Natural killer cell (primary cell): ENCODE measurements around the gene ZC3HAV1. TPM values are rescaled to one million over a fixed set of nuclear protein-coding genes. Genes with fewer than 3 reads are reported as not detected.

Experiments used
- ATAC-seq, 3 donors: fragments of 150-1000 bp in 2 of 3; fragments of 200-7000 bp in 1 of 3; cut with Tn5 transposase; 1 replicate in 1 of 3; 2 replicates in 2 of 3; pipeline ENCODE4 v1.10.0; 2021; ENCODE audit warnings: mild to moderate bottlenecking in 2 of 3, moderate library complexity in 2 of 3
- DNase-seq, 2 donors: peaks; one replicate each; pipeline versions ENCODE4 v3.0.0 to v3.0.0-alpha.2; 2013 to 2021; ENCODE audit warnings: mixed read lengths in 1 of 2
- H3K27ac ChIP-seq: one replicate; pipeline ENCODE4 v1.5.1; 2013; ENCODE audit warnings: mild to moderate bottlenecking, low read length
- H3K27me3 ChIP-seq: one replicate; pipeline ENCODE4 v1.6.1; 2013; ENCODE audit warnings: low read length; ENCODE audit not compliant: control insufficient read depth, insufficient read depth
- H3K36me3 ChIP-seq: one replicate; pipeline ENCODE4 v1.6.1; 2013; ENCODE audit warnings: low read length; ENCODE audit not compliant: control insufficient read depth, insufficient read depth
- H3K4me1 ChIP-seq: one replicate; pipeline ENCODE4 v1.6.1; 2013; ENCODE audit warnings: low read length; ENCODE audit not compliant: control insufficient read depth, insufficient read depth
- H3K4me3 ChIP-seq: one replicate; pipeline ENCODE4 v1.5.1; 2013; ENCODE audit warnings: low read length
- H3K9me3 ChIP-seq: one replicate; pipeline ENCODE4 v1.6.1; 2013; ENCODE audit warnings: low read length; ENCODE audit not compliant: control insufficient read depth, insufficient read depth
- H3K27ac Mint-ChIP-seq, 2 donors: one replicate each; pipeline ENCODE4 v1.8.0; 2022; ENCODE audit warnings: mild to moderate bottlenecking in 2 of 2, mixed read lengths in 2 of 2, moderate library complexity in 1 of 2
- H3K27me3 Mint-ChIP-seq, 2 donors: one replicate each; pipeline ENCODE4 v1.8.0; 2022; ENCODE audit warnings: low read depth in 2 of 2, mixed read lengths in 2 of 2
- H3K36me3 Mint-ChIP-seq: one replicate; pipeline ENCODE4 v1.8.0; 2022; ENCODE audit warnings: mixed read lengths
- H3K4me1 Mint-ChIP-seq, 2 donors: one replicate each; pipeline ENCODE4 v1.8.0; 2022; ENCODE audit warnings: mixed read lengths in 2 of 2
- H3K4me3 Mint-ChIP-seq: one replicate; pipeline ENCODE4 v1.8.0; 2022; ENCODE audit warnings: mild to moderate bottlenecking, moderate library complexity, mixed read lengths
- H3K9me3 Mint-ChIP-seq, 2 donors: one replicate each; pipeline ENCODE4 v1.8.0; 2022; ENCODE audit warnings: mixed read lengths in 2 of 2
- CTCF ChIP-seq: fragments of 200-600 bp; IDR thresholded peaks from one replicate; pipeline ENCODE4 v1.8.0; 2022; ENCODE audit warnings: antibody characterized with exemption
- WGBS: methylation state at CpG from one replicate; pipeline ENCODE4 v1.1.7; 2013; ENCODE audit warnings: missing lambda C conversion rate; ENCODE audit not compliant: insufficient coverage; 5-methylcytosine and 5-hydroxymethylcytosine counted together
- intact Hi-C: fragments of 100-400 bp; cut with micrococcal nuclease; formaldehyde crosslinking; loops from one replicate; pipeline ENCODE4 v1.14.2; 2022
- total RNA-seq, 4 donors: library from RNA; stranded (reverse); fragments of 120-200 nt in 1 of 4; gene quantifications; one replicate each; pipeline versions ENCODE4 v1.2.3 to v1.2.4, GENCODE V29; 2013 to 2022

ZC3HAV1 gene
- total RNA-seq, 3 donors from 2014 or later (not counting 1 experiment from before 2014, with no cell fraction given): 129 to 153 (median 137) TPM

GRCh38 chr7:139054101-139054500 is 55.4 kb downstream of the ZC3HAV1 start:
- Histone ChIP-seq H3K4me3 (no peak overlapping the region), H3K27ac (no peak overlapping the region), H3K4me1 (no peaks in the 10 kb centered on the region), H3K9me3 (no peaks in the 10 kb centered on the region), H3K27me3 (no peaks in the 10 kb centered on the region), H3K36me3 (peaks cover 83% of the 10 kb centered on the region)
- Mint-ChIP-seq H3K4me3 (no peak overlapping the region), H3K27me3 (no peaks in the 10 kb centered on the region), H3K27ac (peak overlapping the region; percentile 20 to 62), H3K4me1 (peaks cover 5 to 7% of the 10 kb centered on the region in 2 donors), H3K9me3 (no peaks in the 10 kb centered on the region), H3K36me3 (peaks cover 25% of the 10 kb centered on the region)
- no peak for DNase-seq
- intact Hi-C loops: no loop called here
- ATAC-seq: no peak
- TF ChIP-seq CTCF: no peak
- 75% methylated on average over 2 of the region's 2 CpGs for WGBS

DNA sequence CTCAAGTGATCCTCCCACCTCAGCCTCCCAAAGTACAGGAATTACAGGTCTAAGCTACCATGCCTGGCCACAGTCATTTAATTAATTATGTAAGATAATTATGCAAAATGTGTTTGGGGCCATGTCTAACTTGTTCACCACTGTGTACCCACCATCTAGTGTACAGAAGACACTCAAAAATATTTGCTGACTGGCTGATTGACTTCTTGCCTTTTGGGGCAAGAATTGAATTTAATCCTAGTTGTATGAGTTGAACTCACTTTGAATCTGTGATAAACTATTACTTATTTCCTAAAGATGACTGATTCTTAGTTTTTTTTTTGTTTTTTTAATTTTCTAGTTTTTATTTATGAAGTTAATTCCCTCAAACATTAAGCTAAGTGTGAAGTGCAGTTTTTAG is 57.9 kb downstream of the ZC3HAV1 start:
- H3K27ac Mint-ChIP-seq: no peak overlapping the region

GRCh38 chr7:139049936-139050335 is 59.6 kb downstream of the ZC3HAV1 start:
- intact Hi-C loops: no loop called here
- H3K4me3 Mint-ChIP-seq: no peak overlapping the region
- no peaks in the 10 kb centered on the region for H3K9me3 ChIP-seq
- no peaks in the 10 kb centered on the region for H3K27me3 ChIP-seq
- no peaks in the 10 kb centered on the region for H3K4me1 ChIP-seq
- peaks cover 24 to 27% of the 10 kb centered on the region in 2 donors for H3K4me1 Mint-ChIP-seq
- H3K27ac ChIP-seq: no peak overlapping the region
- TF ChIP-seq CTCF: no peak
- no peak for DNase-seq
- no peak overlapping the region for H3K4me3 ChIP-seq
- peak overlapping the region; percentile 70 to 71 for H3K27ac Mint-ChIP-seq
- H3K36me3 Mint-ChIP-seq: peaks cover 40% of the 10 kb centered on the region
- 100% methylated on average over 1 of the region's 1 CpG for WGBS
- H3K36me3 ChIP-seq: peaks cover 88% of the 10 kb centered on the region
- no peaks in the 10 kb centered on the region for H3K9me3 Mint-ChIP-seq
- H3K27me3 Mint-ChIP-seq: no peaks in the 10 kb centered on the region
- no peak for ATAC-seq

More for the DNA sequence above, 57.9 kb downstream of the ZC3HAV1 start:
- peaks cover 10 to 11% of the 10 kb centered on the region in 2 donors for H3K4me1 Mint-ChIP-seq
- H3K27me3 Mint-ChIP-seq: no peaks in the 10 kb centered on the region
- H3K4me3 Mint-ChIP-seq: no peak overlapping the region
- Histone ChIP-seq H3K4me3 (no peak overlapping the region), H3K27ac (no peak overlapping the region), H3K4me1 (no peaks in the 10 kb centered on the region), H3K27me3 (no peaks in the 10 kb centered on the region), H3K9me3 (no peaks in the 10 kb centered on the region), H3K36me3 (peaks cover 89% of the 10 kb centered on the region)
- no peak for TF ChIP-seq CTCF
- ATAC-seq: no peak
- intact Hi-C loops: no loop called here
- no peaks in the 10 kb centered on the region for H3K9me3 Mint-ChIP-seq
- peaks cover 34% of the 10 kb centered on the region for H3K36me3 Mint-ChIP-seq
- DNase-seq: no peak

DNA sequence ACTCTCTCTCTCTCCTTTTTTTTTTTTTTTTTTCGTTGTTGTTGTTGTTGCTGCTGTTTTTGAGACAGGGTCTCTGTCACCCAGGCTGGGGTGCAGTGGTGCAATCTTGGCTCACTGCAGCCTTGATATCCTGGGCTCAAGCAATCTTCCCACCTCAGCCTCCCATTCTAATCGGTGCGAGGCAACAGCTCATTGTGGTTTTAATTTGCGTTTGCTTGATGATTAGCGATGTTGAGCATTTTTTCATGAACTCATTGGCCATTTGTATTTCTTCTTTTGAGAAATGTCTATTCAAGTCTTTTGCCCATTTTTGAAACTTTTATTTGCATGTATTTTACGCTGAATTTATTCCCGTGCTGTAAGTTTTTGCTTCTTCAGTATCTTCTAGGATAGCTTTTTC is 60.4 kb downstream of the ZC3HAV1 start:
- H3K36me3 ChIP-seq: peaks cover 79% of the 10 kb centered on the region
- peaks cover 38% of the 10 kb centered on the region for H3K36me3 Mint-ChIP-seq

More for the DNA sequence above, 60.4 kb downstream of the ZC3HAV1 start:
- DNase-seq: no peak
- intact Hi-C loops: no loop called here
- no peaks in the 10 kb centered on the region for H3K27me3 ChIP-seq
- no peak overlapping the region for H3K4me3 ChIP-seq
- no peaks in the 10 kb centered on the region for H3K9me3 Mint-ChIP-seq
- peaks cover 32 to 35% of the 10 kb centered on the region in 2 donors for H3K4me1 Mint-ChIP-seq
- no peak for TF ChIP-seq CTCF
- peak overlapping the region; percentile 70 to 71 for H3K27ac Mint-ChIP-seq
- 90% methylated on average over 6 of the region's 7 CpGs for WGBS
- no peak overlapping the region for H3K27ac ChIP-seq
- H3K4me3 Mint-ChIP-seq: peak overlapping the region; percentile 22
- no peaks in the 10 kb centered on the region for H3K27me3 Mint-ChIP-seq
- no peaks in the 10 kb centered on the region for H3K9me3 ChIP-seq
- no peak for ATAC-seq
- peaks cover 3% of the 10 kb centered on the region for H3K4me1 ChIP-seq
